NK-92 (cell line): ENCODE results near the gene CKAP5.
"Not testable (repeated sequence)": the region's sequence is repeated elsewhere in the genome, so short reads cannot be mapped to it uniquely, and the experiment has no call there.

Source experiments
- DNase-seq: peaks from one replicate; lab custom pipeline; 2025; ENCODE audit not compliant: unreplicated experiment; lab: John Stamatoyannopoulos, UW

The CKAP5 gene

DNA sequence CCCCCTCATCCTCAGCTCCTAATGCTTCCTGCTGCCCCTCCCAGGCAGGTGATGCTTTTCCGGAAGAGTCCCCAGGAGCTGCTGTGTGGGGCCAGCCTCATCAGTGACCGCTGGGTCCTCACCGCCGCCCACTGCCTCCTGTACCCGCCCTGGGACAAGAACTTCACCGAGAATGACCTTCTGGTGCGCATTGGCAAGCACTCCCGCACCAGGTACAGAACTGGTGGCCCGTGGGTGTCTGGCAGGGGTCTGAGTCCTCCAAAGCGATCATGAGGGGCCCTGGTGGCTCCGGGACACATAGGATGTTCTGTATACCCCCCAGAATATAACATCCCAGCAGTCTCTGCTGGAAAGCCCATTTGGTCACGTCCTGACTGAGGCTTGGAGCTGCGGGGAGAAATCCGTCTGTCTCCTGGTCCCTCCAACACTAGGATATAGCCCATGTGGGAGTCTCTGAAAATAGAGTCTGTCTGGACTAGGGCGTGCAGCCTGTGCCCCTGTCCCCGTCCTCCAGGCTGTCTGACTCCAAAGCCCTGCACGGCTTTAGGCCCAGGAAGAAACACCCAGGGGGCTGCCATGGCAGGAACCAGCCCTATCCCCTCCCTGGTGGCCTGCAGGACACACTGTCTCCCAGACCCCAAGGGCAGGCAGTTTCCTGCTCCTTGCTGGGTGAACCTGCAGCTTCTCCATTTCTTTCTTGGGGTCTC, 118.0 kb downstream of the CKAP5 start:
- no peak for DNase-seq

DNA sequence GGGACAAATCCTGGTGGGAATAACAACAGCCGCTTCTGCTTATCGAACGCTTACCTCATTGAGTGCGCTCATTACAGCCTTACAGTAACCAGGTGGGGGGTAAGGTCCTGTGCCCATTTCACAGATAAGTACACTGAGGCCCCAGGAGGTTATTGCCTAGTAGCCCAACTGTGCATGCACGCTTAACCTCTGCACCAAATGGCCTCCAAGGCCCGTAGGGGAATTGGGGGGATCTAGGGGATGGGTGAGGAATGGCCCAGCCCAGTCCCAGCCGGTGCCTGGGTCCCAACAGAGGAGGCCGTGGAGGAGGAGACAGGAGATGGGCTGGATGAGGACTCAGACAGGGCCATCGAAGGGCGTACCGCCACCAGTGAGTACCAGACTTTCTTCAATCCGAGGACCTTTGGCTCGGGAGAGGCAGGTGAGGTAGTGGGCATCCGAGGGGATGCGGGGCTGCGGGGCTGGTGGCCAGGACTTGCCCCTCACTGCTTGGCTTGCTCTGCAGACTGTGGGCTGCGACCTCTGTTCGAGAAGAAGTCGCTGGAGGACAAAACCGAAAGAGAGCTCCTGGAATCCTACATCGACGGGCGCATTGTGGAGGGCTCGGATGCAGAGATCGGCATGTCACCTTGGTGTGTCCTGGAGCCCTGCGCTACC, 119.7 kb downstream of the CKAP5 start:
- no peak for DNase-seq

DNA sequence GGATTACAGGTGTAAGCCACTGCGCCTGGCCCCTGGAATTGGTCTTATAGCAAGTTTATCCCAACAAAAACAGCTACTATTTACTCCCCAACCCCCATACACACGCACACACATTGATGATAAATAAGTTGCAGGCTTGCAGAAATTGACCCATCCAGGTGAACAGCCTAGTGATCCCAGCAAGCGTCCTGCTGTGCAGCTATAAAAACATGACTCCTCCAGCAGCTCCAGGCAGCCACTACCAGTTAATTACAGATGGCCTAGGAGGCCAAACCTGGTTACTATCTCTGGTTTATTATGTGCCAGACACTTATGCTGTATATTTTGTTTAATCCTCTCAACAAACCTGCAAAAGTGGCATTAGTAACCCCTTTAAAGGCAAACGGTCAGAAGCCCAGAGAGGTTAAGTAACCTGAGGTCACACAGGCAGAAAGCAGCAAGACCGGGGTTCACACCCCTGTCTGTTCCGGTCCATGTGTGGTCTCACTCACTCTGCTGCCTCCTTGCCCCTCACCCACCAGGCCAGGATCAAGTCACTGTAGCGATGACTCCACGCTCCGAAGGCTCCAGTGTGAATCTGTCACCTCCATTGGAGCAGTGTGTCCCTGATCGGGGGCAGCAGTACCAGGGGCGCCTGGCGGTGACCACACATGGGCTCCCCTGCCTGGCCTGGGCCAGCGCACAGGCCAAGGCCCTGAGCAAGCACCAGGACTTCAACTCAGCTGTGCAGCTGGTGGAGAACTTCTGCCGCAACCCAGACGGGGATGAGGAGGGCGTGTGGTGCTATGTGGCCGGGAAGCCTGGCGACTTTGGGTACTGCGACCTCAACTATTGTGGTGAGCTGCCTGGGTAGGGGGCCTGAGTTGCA, 120.5 kb downstream of the CKAP5 start:
- no peak for DNase-seq

DNA sequence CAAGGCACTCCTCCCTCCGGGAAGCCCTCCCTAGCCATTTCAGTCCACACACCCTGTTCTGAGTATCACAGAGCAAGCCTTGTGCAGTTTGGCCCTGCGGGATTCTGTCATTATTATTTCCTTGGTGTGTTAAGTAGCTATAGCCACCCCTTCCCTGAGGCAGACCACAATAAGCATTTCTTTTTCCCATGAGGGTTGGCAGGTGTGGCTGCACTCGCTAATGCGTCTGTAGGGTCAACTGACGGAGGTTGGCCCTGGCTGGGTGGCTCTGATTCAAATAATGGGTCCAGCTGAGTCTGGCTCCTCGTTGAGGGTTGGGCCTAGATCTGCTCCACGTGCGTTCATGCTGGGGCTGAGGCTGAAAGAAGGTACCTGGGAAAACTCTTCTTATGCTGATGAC, 122.0 kb downstream of the CKAP5 start:
- no peak for DNase-seq

DNA sequence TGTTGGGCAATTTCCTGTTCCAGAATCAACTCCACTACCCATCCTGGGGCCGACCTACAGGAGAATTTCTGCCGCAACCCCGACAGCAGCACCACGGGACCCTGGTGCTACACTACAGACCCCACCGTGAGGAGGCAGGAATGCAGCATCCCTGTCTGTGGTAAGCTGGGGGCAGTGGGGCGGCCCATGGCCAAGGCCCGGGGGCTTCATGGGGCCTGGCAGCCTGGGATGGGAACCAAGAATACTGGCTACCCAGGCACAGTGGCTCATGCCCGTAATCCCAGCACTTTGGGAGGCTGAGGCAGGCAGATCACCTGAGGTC, 122.8 kb downstream of the CKAP5 start:
- DNase-seq: no peak

DNA sequence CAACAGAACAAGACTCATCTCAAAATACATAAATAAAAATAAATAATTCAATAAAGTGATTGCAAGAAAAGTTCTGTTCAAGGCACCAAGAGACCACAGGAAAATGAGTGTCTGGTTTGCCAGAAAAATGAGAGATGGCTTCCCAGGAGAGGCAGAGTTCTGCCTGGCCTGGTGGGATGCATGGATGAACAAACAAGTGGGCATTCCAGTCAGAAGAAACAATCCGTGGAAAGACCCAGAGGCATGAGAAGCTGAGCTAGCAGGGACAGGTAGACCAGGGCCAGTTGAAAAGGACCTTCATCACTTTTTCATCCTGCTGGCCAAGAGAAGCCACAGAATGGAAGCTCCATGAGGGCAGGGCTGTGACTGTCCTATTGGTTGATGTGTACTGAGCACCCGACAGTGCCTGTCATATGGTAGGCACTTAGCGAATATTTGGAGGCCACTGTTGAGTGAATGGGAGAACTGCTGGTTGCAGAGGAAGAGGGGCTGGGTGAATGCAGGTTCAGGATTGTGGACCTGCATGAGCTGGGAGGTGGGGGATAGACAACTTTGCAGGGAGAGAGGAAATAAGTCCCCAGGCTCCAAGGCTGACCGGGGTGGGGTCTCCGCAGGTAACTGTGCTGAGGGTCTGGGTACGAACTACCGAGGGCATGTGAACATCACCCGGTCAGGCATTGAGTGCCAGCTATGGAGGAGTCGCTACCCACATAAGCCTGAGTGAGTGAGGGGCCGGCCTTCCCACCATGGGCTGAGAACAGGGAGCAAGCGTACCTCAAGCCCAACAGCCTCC, 123.3 kb downstream of the CKAP5 start:
- no peak for DNase-seq

DNA sequence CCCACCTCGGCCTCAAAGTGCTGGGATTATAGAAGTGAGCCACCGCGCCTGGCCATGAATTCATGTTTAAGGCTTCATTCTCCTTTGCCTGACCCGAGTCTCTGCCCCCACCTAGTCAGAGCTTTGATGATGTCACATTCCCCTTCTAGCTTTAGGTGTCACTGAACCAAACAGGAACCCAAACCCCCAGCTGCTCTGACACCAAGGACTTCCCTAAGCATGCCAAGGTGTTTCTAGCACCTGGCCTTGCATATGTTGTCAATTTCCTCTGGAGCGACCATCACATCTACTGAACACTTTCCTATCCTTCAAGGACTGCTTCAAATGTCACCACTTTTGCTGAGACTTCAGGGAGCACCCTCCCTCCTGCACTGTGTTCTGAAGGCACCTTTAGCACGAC, 124.8 kb downstream of the CKAP5 start:
- DNase-seq: no peak

DNA sequence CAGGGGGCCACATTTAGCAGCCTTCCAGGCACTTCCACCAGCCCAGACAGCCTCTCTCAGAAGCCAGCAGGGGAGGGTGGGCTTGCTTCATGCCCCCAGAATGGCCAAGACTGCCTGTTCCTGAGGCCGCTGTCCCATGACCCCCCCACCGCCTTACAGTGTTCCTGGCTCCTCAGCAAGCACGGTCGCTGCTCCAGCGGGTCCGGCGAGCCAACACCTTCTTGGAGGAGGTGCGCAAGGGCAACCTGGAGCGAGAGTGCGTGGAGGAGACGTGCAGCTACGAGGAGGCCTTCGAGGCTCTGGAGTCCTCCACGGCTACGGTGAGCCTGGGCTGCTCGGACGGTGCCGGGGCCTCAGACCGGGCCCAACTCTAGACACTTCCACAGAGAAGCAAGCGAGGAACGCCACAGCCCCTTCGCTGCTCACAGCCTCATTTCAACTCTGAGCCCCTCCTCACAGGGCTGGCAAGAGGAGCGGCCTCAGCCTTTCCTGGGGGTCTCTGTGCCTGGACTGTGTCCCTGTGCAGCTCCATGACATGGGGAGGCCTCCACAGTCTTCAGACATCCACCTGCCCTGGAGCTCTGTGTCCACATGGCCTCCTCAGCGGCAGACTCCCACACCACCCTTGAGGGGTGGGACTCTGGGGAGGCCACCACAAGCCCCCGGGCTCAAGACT, 126.4 kb downstream of the CKAP5 start:
- no peak for DNase-seq

DNA sequence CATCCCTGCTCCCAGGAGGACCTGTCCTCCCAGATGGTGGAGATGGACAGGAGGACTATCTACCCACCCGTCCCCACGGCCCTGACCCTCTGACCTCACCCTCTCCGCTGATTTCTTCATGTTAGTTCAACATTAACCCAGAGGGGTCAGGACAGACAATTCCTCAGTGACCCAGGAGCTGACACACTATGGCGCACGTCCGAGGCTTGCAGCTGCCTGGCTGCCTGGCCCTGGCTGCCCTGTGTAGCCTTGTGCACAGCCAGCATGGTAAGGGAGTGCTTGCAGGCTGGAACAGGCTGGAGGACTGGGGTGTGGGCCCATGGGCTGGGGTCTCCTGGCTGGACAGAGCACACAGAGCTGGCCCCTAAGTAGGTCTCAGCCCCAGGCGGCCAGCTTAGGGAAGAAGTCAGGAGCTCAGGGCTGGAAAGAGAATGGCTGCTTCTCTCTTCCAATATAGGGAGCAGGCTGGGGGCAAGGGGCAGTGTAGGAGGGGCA, 127.0 kb downstream of the CKAP5 start, which contains the start of gene F2:
F2 (plus strand) TSS at position 166 of the 495 bp plus-strand sequence; CDS start at position 189, 23 bp downstream.
- DNase-seq: no peak

DNA sequence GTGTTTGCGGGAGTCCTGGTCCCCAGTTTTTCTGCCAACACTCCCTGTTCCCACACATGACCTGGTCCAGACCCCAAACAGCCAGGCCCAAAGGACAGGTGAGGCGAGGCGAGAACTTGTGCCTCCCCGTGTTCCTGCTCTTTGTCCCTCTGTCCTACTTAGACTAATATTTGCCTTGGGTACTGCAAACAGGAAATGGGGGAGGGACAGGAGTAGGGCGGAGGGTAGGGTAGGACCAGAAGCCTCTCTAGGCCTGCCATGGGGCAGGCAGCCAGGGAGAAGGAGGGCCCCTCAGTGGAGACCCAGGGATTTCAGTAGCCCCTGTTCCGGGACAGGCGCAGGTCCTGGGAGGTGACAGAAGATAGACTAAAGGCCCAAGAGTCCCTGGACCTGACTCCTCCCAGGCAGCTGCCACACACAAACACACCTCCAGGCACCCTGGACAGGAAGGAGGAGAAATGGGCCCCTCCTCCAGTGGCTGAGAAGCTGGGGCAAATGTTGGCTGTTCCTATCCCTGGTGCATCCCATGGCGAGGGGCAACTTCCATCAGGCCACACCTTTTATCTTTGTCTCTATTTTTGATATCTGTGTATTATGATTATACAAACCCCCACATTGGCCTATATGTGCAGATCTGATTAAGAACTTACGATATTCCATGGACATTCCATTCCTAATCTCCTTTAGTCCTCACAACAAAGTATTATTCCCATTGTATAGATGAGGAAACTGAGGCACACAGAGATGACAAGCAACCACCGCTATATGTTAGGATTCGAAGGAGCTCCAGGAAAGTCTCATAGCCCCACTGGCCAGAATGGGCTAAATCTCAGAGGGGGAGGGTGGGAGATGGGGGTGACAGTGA, 127.7 kb downstream of the CKAP5 start:
- no peak for DNase-seq

DNA sequence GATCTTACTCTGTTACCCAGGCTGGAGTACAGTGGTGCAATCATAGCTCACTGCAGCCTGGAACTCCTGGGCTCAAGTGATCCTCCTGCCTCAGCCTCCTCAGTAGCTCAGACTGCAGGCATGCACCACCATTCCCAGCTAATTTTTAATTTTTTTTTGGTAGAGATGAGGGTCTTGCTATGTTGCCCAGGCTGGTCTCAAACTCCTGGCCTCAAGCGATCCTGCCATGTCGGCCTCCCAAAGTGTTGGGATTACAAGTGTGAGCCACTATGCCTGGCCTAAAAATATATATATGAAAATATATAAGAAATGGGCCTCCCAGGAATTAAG, 128.3 kb downstream of the CKAP5 start:
- not testable (repeated sequence) for DNase-seq

DNA sequence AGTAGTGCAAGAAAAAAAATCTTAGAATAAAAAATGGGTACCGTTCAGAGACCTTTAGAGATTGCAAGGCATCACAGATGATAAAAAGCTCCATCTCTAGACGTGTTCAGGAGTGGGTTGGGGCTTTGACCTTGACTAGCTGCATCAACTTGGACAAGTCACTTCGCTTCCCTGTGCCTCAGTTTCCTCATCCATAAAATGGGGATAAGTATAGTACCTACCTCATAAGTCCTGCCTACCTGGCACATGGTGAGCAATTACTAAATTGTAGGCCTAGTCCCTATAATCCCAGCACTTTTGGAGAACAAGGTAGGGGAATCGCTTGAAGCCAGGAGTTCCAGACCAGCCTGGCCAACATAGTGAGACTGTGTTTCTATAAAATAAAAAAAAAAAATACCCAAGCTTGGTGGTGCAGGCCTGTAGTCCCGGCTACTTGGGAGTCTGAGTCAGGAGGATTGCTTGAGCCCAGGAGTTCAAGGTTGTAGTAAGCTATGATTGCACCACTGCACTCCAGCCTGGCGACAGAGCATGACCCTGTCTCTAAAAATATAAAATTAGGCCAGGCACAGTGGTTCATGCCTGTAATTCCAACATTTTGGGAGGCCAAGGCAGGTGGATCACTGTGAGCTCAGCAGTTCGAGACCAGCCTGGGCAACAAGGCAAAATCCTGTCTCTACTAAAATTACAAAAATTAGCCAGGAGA, 133.1 kb downstream of the CKAP5 start:
- DNase-seq: no peak

DNA sequence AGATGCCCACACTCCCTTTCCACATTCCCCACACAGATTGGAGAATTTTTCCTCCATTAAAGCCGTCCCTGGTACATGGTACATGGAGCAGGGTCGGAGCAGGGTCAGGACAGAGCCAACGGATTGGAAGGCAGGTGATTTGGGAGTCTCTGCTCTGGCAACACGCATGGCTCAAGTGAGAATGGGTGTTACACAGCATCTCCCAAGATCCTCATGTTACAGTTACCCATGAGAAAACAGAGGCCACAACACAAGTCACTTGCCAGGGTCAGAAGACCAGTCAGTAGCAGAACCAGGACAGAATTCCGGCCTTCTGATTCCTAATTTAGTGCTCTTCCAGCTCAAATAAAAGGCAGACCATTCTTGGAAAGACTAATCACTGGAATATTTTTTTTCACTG, 134.8 kb downstream of the CKAP5 start:
- DNase-seq: no peak

DNA sequence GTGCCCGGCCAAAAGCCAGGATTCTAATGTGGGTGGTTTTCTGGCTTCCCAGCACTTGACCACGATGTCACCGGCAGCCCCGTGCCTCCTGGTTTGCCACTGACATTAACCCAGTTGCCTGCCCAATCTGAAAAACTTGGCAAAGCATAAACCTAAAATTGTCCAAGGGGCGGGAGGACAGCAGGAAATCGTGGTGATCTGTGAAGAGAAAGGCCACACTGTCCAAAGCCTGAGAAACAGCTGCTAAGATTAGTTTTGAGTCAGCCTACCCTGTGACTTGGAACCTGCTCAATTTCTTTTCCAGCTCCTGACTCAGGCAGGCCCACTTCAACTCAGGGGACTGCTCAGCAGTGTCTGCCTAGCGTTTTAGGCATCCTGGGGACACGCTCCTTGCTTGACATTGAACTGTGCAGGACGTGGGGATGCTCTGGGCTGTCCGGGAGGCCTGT, 135.2 kb downstream of the CKAP5 start:
- DNase-seq: no peak

DNA sequence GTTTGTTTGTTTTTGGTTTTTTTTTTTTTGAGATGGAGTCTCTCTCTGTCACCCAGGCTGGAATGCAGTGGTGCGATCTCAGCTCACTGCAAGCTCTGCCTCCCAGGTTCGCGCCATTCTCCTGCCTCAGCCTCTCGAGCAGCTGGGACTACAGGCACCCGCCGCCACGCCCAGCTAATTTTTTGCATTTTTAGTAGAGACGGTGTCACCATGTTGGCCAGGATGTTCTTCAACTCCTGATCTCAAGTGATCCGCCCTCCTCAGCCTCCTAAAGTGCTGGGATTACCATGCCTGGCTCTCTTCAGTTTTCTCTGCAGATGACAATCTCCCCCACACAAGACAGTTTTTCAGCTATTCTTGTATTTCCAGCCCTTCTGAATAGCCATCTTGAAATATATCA, 136.7 kb downstream of the CKAP5 start:
- not testable (repeated sequence) for DNase-seq

DNA sequence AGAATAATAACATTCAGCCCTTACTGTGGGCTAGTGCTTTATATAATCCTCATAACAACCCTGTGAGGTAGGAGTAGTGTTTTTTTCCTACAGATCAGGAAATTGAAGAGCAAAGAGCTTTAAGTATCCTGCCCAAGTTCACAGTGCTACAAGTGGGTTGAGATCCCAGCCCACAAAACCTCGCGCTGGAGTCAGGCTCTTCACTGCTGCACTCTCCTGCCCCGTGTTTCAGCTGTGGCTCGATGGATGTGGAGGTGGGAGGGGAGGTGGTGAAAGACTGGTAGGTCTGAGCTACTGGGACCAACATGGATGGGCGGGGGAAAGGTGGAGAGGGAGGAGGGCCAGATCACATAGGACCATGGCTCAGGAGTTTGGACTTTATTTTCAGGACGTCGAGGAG, 139.2 kb downstream of the CKAP5 start:
- no peak for DNase-seq

DNA sequence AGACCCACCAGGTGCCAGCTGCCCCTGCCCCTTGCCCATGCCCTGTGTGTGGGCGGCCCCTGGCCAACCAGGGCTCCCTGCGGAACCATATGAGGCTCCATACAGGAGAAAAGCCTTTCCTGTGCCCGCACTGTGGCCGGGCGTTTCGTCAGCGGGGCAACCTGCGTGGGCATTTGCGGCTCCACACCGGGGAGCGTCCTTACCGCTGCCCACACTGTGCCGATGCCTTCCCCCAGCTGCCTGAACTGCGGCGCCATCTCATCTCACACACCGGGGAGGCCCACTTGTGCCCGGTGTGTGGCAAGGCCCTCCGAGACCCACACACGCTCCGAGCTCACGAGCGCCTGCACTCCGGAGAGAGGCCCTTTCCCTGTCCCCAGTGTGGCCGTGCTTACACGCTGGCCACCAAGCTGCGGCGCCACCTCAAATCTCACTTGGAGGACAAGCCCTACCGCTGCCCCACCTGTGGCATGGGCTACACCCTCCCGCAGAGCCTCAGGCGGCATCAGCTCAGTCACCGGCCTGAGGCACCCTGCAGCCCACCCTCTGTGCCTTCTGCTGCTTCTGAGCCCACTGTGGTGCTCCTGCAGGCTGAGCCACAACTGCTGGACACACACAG, 140.9 kb downstream of the CKAP5 start:
- no peak for DNase-seq

DNA sequence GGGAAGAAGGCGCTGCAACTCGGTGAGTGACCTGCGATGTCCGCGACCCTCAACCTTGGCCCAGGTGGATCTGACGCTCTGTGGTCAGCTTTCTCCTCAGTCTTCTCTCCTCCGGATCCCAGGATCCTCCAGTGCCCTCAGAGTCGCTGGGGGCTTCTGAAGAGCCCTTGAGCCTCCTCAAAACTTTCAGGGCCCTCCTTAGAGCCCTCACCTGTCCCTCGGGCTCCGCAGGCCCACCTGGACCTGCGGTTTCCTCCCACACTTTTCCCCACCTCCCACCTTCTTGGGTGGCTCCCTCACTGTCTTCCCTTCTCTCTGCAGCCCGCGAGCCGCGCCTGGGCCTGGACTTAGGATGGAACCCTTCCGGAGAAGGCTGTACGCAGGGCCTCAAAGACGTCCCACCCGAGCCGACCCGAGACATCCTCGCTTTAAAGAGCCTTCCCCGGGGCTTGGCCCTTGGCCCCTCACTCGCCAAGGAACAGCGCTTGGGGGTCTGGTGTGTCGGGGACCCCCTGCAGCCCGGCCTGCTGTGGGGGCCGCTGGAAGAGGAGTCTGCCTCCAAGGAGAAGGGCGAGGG, 144.9 kb downstream of the CKAP5 start:
- no peak for DNase-seq
